GM12878 (cell line): ENCODE measurements around the gene NOP14. TPM values are rescaled to one million over a fixed set of nuclear protein-coding genes. Genes with fewer than 3 reads are reported as not detected.

Experiments
- ATAC-seq: fragments of 200-7000 bp; cut with Tn5 transposase; 3 replicates; pipeline ENCODE4 v1.9.1; 2020; ENCODE audit warnings: mild to moderate bottlenecking, moderate library complexity
- BruUV-seq: library from RNA; stranded (reverse); fragments of 400-500 nt; replicated peaks from 2 replicates; lab custom pipeline; 2021; lab: Mats Ljungman, UMichigan
- CTCF ChIA-PET: fragments of 300-600 bp; sonication (Branson Sonifier 250); formaldehyde crosslinking; extraction: SDS; loops from one replicate; lab custom pipeline; 2021; ENCODE audit warnings: inconsistent platforms; lab: Yijun Ruan, JAX
- POLR2A ChIA-PET: fragments of 350-600 bp; formaldehyde crosslinking; extraction: SDS; loops from one replicate; lab custom pipeline; 2021; ENCODE audit warnings: inconsistent platforms; lab: Charles Lee
- RAD21 ChIA-PET: fragments of 300-600 bp; sonication (Branson Sonifier 250); formaldehyde crosslinking; loops from one replicate; lab custom pipeline; 2023; ENCODE audit warnings: antibody characterized with exemption; ENCODE audit not compliant: unreplicated experiment; lab: Charles Lee
- SMC1A ChIA-PET: fragments of 300-600 bp; sonication (Branson Sonifier 250); formaldehyde crosslinking; loops from one replicate; lab custom pipeline; 2023; ENCODE audit not compliant: unreplicated experiment, uncharacterized antibody; lab: Charles Lee
- DNase-seq: peaks from one replicate; pipeline ENCODE4 v3.0.0-alpha.2; 2011; ENCODE audit warnings: low read depth, low spot score
- FAIRE-seq: peaks from 3 replicates; lab custom pipeline; 2011; peaks lifted over from hg19 to GRCh38; lab: Jason Lieb, UNC
- H2AFZ ChIP-seq: 2 replicates; pipeline ENCODE4 v1.6.0; 2011; ENCODE audit warnings: low read depth, low read length, control low read depth; ENCODE audit not compliant: control insufficient read depth
- H3K27ac ChIP-seq: 2 replicates; pipeline ENCODE4 v1.5.1; 2011; ENCODE audit warnings: control low read depth; ENCODE audit not compliant: control insufficient read depth, insufficient read depth
- H3K27me3 ChIP-seq, 2 experiments: replicated peaks in 1 of 2; 2 replicates each; pipeline versions ENCODE4 v1.6.0 to v1.6.1; 2011; ENCODE audit warnings: low read length in 1 of 2; ENCODE audit not compliant: control insufficient read depth in 2 of 2, insufficient read depth in 2 of 2
- H3K36me3 ChIP-seq, 2 experiments: 2 replicates each; pipeline ENCODE4 v1.5.1; 2011; ENCODE audit warnings: low read length in 1 of 2; ENCODE audit not compliant: control insufficient read depth in 2 of 2, insufficient read depth in 2 of 2
- H3K4me1 ChIP-seq: 2 replicates; pipeline ENCODE4 v1.6.1; 2011; ENCODE audit warnings: mild to moderate bottlenecking, low read length, moderate library complexity, mixed read lengths; ENCODE audit not compliant: control insufficient read depth, insufficient read depth
- H3K4me2 ChIP-seq: 2 replicates; pipeline ENCODE4 v1.6.0; 2011; ENCODE audit warnings: control low read depth; ENCODE audit not compliant: control insufficient read depth, insufficient read depth
- H3K4me3 ChIP-seq: fragments of 200-600 bp; sonication (generic); 2 replicates; pipeline ENCODE4 v1.5.1; 2016
- H3K79me2 ChIP-seq: 2 replicates; pipeline ENCODE4 v1.6.0; 2011; ENCODE audit warnings: low read length; ENCODE audit not compliant: control insufficient read depth, insufficient read depth
- H3K9ac ChIP-seq: 2 replicates; pipeline ENCODE4 v1.8.0; 2011; ENCODE audit warnings: low read length, control low read depth, mixed read lengths; ENCODE audit not compliant: control insufficient read depth, insufficient read depth
- H3K9me3 ChIP-seq: replicated peaks from 3 replicates; pipeline ENCODE4 v1.5.1; 2011; ENCODE audit warnings: mild to moderate bottlenecking, low read length; ENCODE audit not compliant: control insufficient read depth, insufficient read depth
- H4K20me1 ChIP-seq: 2 replicates; pipeline ENCODE4 v1.6.0; 2011; ENCODE audit not compliant: control insufficient read depth, insufficient read depth
- CHD1 ChIP-seq: IDR thresholded peaks from 2 replicates; pipeline ENCODE4 v1.6.1; 2012; ENCODE audit warnings: low read depth, low read length, improper control_type of control experiment
- CTCF ChIP-seq, 3 experiments: IDR thresholded peaks in 2 of 3; conservative IDR thresholded peaks in 1 of 3; 2 replicates each; pipeline ENCODE4 v1.5.1; 2011; ENCODE audit warnings: low read depth in 3 of 3, low read length in 3 of 3, mild to moderate bottlenecking in 3 of 3, control low read depth in 2 of 3, moderate library complexity in 2 of 3, inconsistent platforms in 1 of 3, mixed read lengths in 1 of 3; ENCODE audit not compliant: control insufficient read depth in 2 of 3, insufficient read depth in 1 of 3; ENCODE audit errors: extremely low read depth in 1 of 3
- E2F4 ChIP-seq: IDR thresholded peaks from 2 replicates; pipeline ENCODE4 v1.6.1; 2012; ENCODE audit warnings: low read depth, low read length, improper control_type of control experiment
- E4F1 ChIP-seq: fragments of 450-650 bp; IDR thresholded peaks from 2 replicates; pipeline ENCODE4 v1.6.1; 2018; ENCODE audit warnings: borderline replicate concordance, mild to moderate bottlenecking; ENCODE audit not compliant: partially characterized antibody
- ESRRA ChIP-seq: IDR thresholded peaks from 2 replicates; pipeline ENCODE4 v1.6.1; 2012; ENCODE audit warnings: mild to moderate bottlenecking, low read length, improper control_type of control experiment
- HSF1 ChIP-seq: fragments of 150-350 bp; IDR thresholded peaks from 2 replicates; pipeline ENCODE4 v1.6.1; 2014; ENCODE audit warnings: mild to moderate bottlenecking, low read depth, low read length
- NFXL1 ChIP-seq: fragments of 450-650 bp; IDR thresholded peaks from 2 replicates; pipeline ENCODE4 v1.6.1; 2017; ENCODE audit warnings: antibody characterized with exemption, mild to moderate bottlenecking, borderline replicate concordance
- NFYB ChIP-seq: IDR thresholded peaks from 2 replicates; pipeline ENCODE4 v1.6.1; 2011; ENCODE audit warnings: low read depth, mild to moderate bottlenecking, low read length, improper control_type of control experiment, moderate library complexity; ENCODE audit not compliant: insufficient read depth
- POLR2A ChIP-seq: IDR thresholded peaks from 2 replicates; pipeline ENCODE4 v1.6.1; 2011; ENCODE audit warnings: low read depth, mild to moderate bottlenecking, low read length
- RB1 ChIP-seq: fragments of 450-650 bp; formaldehyde crosslinking; IDR thresholded peaks from 2 replicates; pipeline ENCODE4 v1.6.1; 2017; ENCODE audit warnings: mild to moderate bottlenecking, borderline replicate concordance
- SUZ12 ChIP-seq: fragments of 200-600 bp; sonication (generic); IDR thresholded peaks from one replicate; pipeline ENCODE4 v1.6.1; 2018; ENCODE audit warnings: antibody characterized with exemption, mild to moderate bottlenecking; ENCODE audit not compliant: unreplicated experiment
- ZBTB11 ChIP-seq: fragments of 450-650 bp; formaldehyde crosslinking; IDR thresholded peaks from 2 replicates; pipeline ENCODE4 v1.5.0; 2022; ENCODE audit warnings: mild to moderate bottlenecking, missing genetic modification characterization
- WGBS: methylation state at CpG from one replicate; pipeline ENCODE4 v1.1.6; 2016; ENCODE audit warnings: low lambda C conversion rate; ENCODE audit not compliant: insufficient replicate concordance, insufficient coverage; ENCODE audit errors: missing lambda C conversion rate; 5-methylcytosine and 5-hydroxymethylcytosine counted together
- in situ Hi-C: fragments of 300-500 bp; cut with MboI; formaldehyde crosslinking; loops from 9 replicates; pipeline ENCODE4 v1.14.3; 2018; ENCODE audit warnings: mixed read lengths
- intact Hi-C: fragments of 100-400 bp; cut with micrococcal nuclease; formaldehyde crosslinking; loops from one replicate; pipeline ENCODE4 v1.14.2; 2022; ENCODE audit not compliant: unreplicated experiment
- polyA plus RNA-seq, 11 experiments: library from polyadenylated mRNA; depleted of rRNA in 4 of 11; unstranded in 6 of 11; stranded (reverse) in 5 of 11; fragments of >200 nt; fragmentation: Nextera tagmentation in 4 of 11; fragmentation: Illumina TruSeq in 1 of 11; extraction: Ambion mirVana in 4 of 11; extraction: Trizol in 1 of 11; gene quantifications; 1 replicate in 1 of 11; 2 replicates in 10 of 11; pipeline versions ENCODE4 v1.2.1 to v1.2.3, GENCODE V29; 2011 to 2016; ENCODE audit warnings: inconsistent platforms in 2 of 11, missing spikeins in 2 of 11, low read depth in 1 of 11
- total RNA-seq, 4 experiments: library from RNA; depleted of rRNA in 3 of 4; stranded (reverse); fragments of >200 nt in 3 of 4; fragmentation: Illumina TruSeq in 1 of 4; extraction: Trizol in 1 of 4; gene quantifications; 2 replicates each; pipeline versions ENCODE4 v1.2.1 to v1.2.3, GENCODE V29; 2013 to 2021

The NOP14 gene
- total and polyA plus RNA-seq, 10 of the 15 experiments (the other 5 are each of a cell fraction or from before 2014, with no cell fraction given), result 13.8 to 80.6 (median 49.7) TPM

GRCh38 chr4:2994917-2995316, 31.7 kb upstream of the NOP14 start:
- ChIA-PET POLR2A (no interaction called here), SMC1A (no interaction called here), CTCF (interaction anchor here (1.0 kb wide), 1 partner anchor 15 kb away, joined by 3 read pairs; no protein-coding TSS in a partner anchor), RAD21 (no interaction called here)
- no peaks in the 10 kb centered on the region for H3K4me1 ChIP-seq
- no peaks in the 10 kb centered on the region; a peak in 1 of 4 replicates for H3K27me3 ChIP-seq
- 95% methylated on average over 4 of the region's 4 CpGs for WGBS
- TF ChIP-seq CHD1, result no peak
- TF ChIP-seq CTCF (IDR thresholded peaks at IDR 0.05 in 2 of 3, conservative IDR thresholded peaks at IDR 0.05 in 1 of 3; ENCODE audit: control insufficient read depth in 2 of 3, extremely low read depth in 1 of 3, insufficient read depth in 1 of 3, low read depth in 3 of 3, low read length in 3 of 3), result no peak
- no peak for TF ChIP-seq NFXL1
- TF ChIP-seq HSF1, result no peak
- TF ChIP-seq E4F1, result no peak
- TF ChIP-seq ZBTB11, result no peak
- TF ChIP-seq RB1, result no peak
- no peak for TF ChIP-seq E2F4
- no peak for TF ChIP-seq SUZ12
- no peak for TF ChIP-seq POLR2A
- TF ChIP-seq ESRRA, result no peak
- no peak for TF ChIP-seq NFYB
- TF ChIP-seq, all 136 proteins: peak for 0
- Histone ChIP-seq H3K79me2 (no peaks in the 10 kb centered on the region), H4K20me1 (no peaks in the 10 kb centered on the region), H2AFZ (no peak overlapping the region), H3K36me3 (no peaks in the 10 kb centered on the region), H3K9me3 (no peaks in the 10 kb centered on the region), H3K27ac (no peak overlapping the region), H3K4me2 (no peak overlapping the region), H3K4me3 (no peak overlapping the region), H3K9ac (no peak overlapping the region)
- no TSS peak for BruUV-seq
- intact Hi-C loops, result no loop called here
- FAIRE-seq (no peak), DNase-seq (no peak), ATAC-seq (no peak)
- in situ Hi-C loops, result no loop called here
